SU-DHL-6 (cell line): ENCODE data around the gene NRXN2.

Experiments used
- H2AFZ ChIP-seq: fragments of 200-600 bp; sonication (generic); 2 replicates; pipeline ENCODE4 v1.6.1; 2014; ENCODE audit warnings: low read depth, mild to moderate bottlenecking, moderate library complexity, mixed read lengths, antibody characterized with exemption, low read length; ENCODE audit not compliant: severe bottlenecking
- H3F3A ChIP-seq: fragments of 200-600 bp; shearing (Covaris generic); 2 replicates; pipeline ENCODE4 v1.6.0; 2016; ENCODE audit warnings: antibody characterized with exemption, mild to moderate bottlenecking; ENCODE audit not compliant: insufficient read depth
- H3K27ac ChIP-seq: fragments of 200-600 bp; sonication (generic); 2 replicates; pipeline ENCODE4 v1.5.1; 2016; ENCODE audit warnings: low read depth, mild to moderate bottlenecking, low read length, moderate library complexity, mixed read lengths
- H3K27me3 ChIP-seq: fragments of 200-600 bp; sonication (generic), shearing (Covaris generic); 2 replicates; pipeline ENCODE4 v1.6.0; 2014; ENCODE audit warnings: mild to moderate bottlenecking, low read length
- H3K36me3 ChIP-seq: fragments of 200-600 bp; sonication (generic); 2 replicates; pipeline ENCODE4 v1.6.1; 2014; ENCODE audit warnings: mild to moderate bottlenecking, low read length, mixed read lengths
- H3K4me2 ChIP-seq: fragments of 300-600, 200-600 bp; shearing (Covaris generic), sonication (generic); 2 replicates; pipeline ENCODE4 v1.6.0; 2014; ENCODE audit warnings: low read length, low read depth, mild to moderate bottlenecking; ENCODE audit not compliant: poor library complexity, severe bottlenecking
- H3K4me3 ChIP-seq: fragments of 200-600 bp; sonication (generic); 2 replicates; pipeline ENCODE4 v1.5.1; 2014; ENCODE audit warnings: antibody characterized with exemption, low read length, mild to moderate bottlenecking, mixed read lengths; ENCODE audit not compliant: insufficient read depth, poor library complexity, severe bottlenecking
- H3K79me2 ChIP-seq: fragments of 200-600 bp; sonication (generic); 2 replicates; pipeline ENCODE4 v1.6.1; 2014; ENCODE audit warnings: mild to moderate bottlenecking, low read length, moderate library complexity; ENCODE audit not compliant: insufficient read depth
- H3K9ac ChIP-seq: fragments of 200-600 bp; sonication (generic); 2 replicates; pipeline ENCODE4 v1.7.0; 2014; ENCODE audit warnings: mild to moderate bottlenecking, low read length
- H3K9me2 ChIP-seq: fragments of 200-600 bp; sonication (generic); replicated peaks from 2 replicates; pipeline ENCODE4 v1.6.1; 2014; ENCODE audit warnings: low read length; ENCODE audit not compliant: insufficient read depth
- H3K9me3 ChIP-seq: fragments of 200-600 bp; sonication (generic); 2 replicates; pipeline ENCODE4 v1.6.1; 2014; ENCODE audit warnings: low read length, mixed read lengths; ENCODE audit not compliant: insufficient read depth
- H4K20me1 ChIP-seq: fragments of 200-600 bp; sonication (generic); 2 replicates; pipeline ENCODE4 v1.6.1; 2014; ENCODE audit warnings: low read depth, mild to moderate bottlenecking, antibody characterized with exemption, low read length, moderate library complexity, mixed read lengths
- EZH2phosphoT487 ChIP-seq: fragments of 200-600 bp; sonication (generic), shearing (Covaris generic); conservative IDR thresholded peaks from 2 replicates; pipeline ENCODE4 v1.6.1; 2018; ENCODE audit warnings: mild to moderate bottlenecking, antibody characterized with exemption, low read length, moderate library complexity, mixed read lengths
- TF ChIP-seq, protein P1 (sequence below): fragments of 200-600 bp; sonication (generic); IDR thresholded peaks from one replicate; pipeline ENCODE4 v1.5.1; 2017; ENCODE audit warnings: antibody characterized with exemption, mild to moderate bottlenecking, low read length, moderate library complexity; ENCODE audit not compliant: insufficient read depth, poor library complexity, severe bottlenecking

The NRXN2 gene

DNA sequence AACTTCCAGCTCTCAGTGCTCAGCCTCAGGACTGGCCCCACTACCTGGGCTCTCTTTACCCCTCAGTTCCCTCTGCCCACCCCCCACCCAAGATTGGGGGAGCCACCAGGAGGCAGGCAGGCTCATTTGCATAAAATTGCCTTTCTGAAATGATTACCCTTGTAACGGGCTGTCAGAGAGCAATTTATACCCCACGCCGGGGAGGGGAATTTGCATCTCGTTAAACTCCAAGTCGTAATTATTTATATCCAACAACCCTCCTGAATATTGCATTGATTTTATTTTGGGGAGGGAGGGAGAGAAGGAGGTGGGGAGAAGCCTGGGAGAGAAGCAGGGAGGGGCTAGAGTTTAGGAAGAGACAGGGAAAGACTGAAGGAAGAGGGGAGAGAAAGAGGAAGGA, 8.3 kb downstream of the NRXN2 start:
- no peak overlapping the region for H2AFZ ChIP-seq
- no peaks in the 10 kb centered on the region for H4K20me1 ChIP-seq
- H3K36me3 ChIP-seq, result no peaks in the 10 kb centered on the region
- no peaks in the 10 kb centered on the region for H3F3A ChIP-seq
- no peaks in the 10 kb centered on the region for H3K79me2 ChIP-seq
- H3K27ac ChIP-seq, result no peak overlapping the region
- no peaks in the 10 kb centered on the region for H3K27me3 ChIP-seq
- no peaks in the 10 kb centered on the region for H3K9me3 ChIP-seq
- TF ChIP-seq, protein P1, sequence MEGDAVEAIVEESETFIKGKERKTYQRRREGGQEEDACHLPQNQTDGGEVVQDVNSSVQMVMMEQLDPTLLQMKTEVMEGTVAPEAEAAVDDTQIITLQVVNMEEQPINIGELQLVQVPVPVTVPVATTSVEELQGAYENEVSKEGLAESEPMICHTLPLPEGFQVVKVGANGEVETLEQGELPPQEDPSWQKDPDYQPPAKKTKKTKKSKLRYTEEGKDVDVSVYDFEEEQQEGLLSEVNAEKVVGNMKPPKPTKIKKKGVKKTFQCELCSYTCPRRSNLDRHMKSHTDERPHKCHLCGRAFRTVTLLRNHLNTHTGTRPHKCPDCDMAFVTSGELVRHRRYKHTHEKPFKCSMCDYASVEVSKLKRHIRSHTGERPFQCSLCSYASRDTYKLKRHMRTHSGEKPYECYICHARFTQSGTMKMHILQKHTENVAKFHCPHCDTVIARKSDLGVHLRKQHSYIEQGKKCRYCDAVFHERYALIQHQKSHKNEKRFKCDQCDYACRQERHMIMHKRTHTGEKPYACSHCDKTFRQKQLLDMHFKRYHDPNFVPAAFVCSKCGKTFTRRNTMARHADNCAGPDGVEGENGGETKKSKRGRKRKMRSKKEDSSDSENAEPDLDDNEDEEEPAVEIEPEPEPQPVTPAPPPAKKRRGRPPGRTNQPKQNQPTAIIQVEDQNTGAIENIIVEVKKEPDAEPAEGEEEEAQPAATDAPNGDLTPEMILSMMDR, result no peak
- TF ChIP-seq EZH2phosphoT487, result no peak
- no peaks in the 10 kb centered on the region for H3K9me2 ChIP-seq
- no peak overlapping the region for H3K4me2 ChIP-seq
- H3K9ac ChIP-seq, result no peak overlapping the region
- H3K4me3 ChIP-seq, result no peak overlapping the region

DNA sequence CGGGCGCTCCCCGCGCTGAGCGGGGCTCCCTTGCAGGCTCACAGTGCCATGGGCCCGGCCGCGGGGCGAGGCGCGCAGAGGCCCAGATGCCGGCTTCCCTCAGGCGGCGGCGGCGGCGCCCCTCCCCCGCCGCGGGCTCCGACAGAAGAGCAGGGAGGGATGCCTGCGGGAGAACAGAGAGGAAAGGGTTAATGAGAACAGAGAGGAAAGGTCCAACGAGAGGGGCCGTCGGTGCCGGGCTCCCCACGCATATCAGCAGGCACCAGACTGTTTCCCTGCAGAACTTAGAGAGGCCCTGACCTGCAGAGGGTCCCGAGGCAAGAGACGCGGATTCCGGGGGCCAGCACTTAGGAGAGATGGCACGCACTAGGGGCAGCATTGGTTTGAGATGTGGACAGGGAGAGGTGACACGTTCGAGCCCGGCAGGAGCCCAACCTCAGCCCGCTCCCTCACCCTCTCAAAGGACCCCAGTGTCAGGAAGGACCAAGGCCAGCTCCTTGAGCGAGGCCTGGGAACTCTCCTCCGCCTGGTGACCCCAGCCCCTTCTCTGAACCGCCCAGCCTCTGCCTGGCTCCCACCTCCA, 9.1 kb downstream of the NRXN2 start:
- H3K4me3 ChIP-seq, result no peak overlapping the region

DNA sequence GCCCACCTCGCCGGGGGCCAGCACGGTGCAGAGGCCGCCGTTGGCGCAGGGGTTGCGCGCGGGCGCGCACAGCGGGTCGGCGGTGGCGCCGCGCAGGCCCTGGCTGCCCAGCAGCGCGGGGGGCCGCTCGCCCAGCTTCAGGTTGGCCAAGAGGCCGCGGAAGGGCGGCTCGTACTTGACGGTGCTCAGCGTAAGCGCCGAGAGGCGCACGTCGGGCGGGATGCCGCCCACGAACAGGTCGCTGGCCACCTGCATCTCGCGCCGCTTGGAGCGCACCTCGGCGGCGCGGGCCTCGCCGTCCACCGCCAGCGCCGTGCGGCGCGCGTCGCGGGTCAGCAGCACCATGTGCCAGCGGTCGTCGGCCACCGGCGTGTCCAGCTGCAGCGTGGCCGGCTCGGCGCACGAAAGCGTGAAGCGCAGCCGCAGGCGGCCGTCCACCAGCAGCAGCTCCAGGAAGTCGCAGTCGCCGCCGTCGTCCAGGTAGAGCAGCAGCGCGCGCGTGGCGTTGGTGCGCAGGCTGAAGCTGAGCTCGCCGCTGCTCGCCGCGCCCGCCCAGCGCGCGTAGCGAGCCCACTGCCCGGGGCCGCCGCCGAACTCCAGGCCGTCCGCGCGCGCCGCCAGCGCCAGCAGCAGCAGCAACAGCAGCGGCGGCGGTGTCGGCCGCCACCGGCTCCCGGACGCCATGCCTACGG, 9.8 kb downstream of the NRXN2 start:
- H3K9me3 ChIP-seq, result no peaks in the 10 kb centered on the region
- no peaks in the 10 kb centered on the region for H3K36me3 ChIP-seq
- H3K9me2 ChIP-seq, result no peaks in the 10 kb centered on the region
- no peak overlapping the region for H3K4me3 ChIP-seq
- H3F3A ChIP-seq, result no peaks in the 10 kb centered on the region
- H3K4me2 ChIP-seq, result no peak overlapping the region
- H2AFZ ChIP-seq, result no peak overlapping the region
- H3K79me2 ChIP-seq, result no peaks in the 10 kb centered on the region
- H4K20me1 ChIP-seq, result no peaks in the 10 kb centered on the region
- no peak overlapping the region for H3K27ac ChIP-seq
- no peaks in the 10 kb centered on the region for H3K27me3 ChIP-seq
- H3K9ac ChIP-seq, result no peak overlapping the region
- no peak for TF ChIP-seq EZH2phosphoT487
- TF ChIP-seq, protein P1, result no peak

More for the DNA sequence above, 9.1 kb downstream of the NRXN2 start:
- H3F3A ChIP-seq, result no peaks in the 10 kb centered on the region
- TF ChIP-seq, protein P1, result no peak
- TF ChIP-seq EZH2phosphoT487, result no peak
- no peaks in the 10 kb centered on the region for H3K27me3 ChIP-seq
- no peaks in the 10 kb centered on the region for H3K79me2 ChIP-seq
- H3K9ac ChIP-seq, result no peak overlapping the region
- H3K4me2 ChIP-seq, result no peak overlapping the region
- no peaks in the 10 kb centered on the region for H4K20me1 ChIP-seq
- no peaks in the 10 kb centered on the region for H3K9me2 ChIP-seq
- no peak overlapping the region for H3K27ac ChIP-seq
- H2AFZ ChIP-seq, result no peak overlapping the region
- H3K36me3 ChIP-seq, result no peaks in the 10 kb centered on the region
- H3K9me3 ChIP-seq, result no peaks in the 10 kb centered on the region
